Endodermal cell (in vitro differentiated cells): ENCODE data around the gene HOXA4. TPM values are rescaled to one million over a fixed set of nuclear protein-coding genes. Genes with fewer than 3 reads are reported as not detected.

Source experiments
- DNase-seq: peaks from one replicate; pipeline ENCODE4 v3.0.0-alpha.2; 2017
- H3K27ac ChIP-seq: 2 replicates; pipeline ENCODE4 v1.5.1; 2013; ENCODE audit warnings: mild to moderate bottlenecking, low read depth, low read length, moderate library complexity
- H3K27me3 ChIP-seq: 2 replicates; pipeline ENCODE4 v1.6.1; 2013; ENCODE audit warnings: mild to moderate bottlenecking, low read length, moderate library complexity; ENCODE audit not compliant: insufficient read depth, control insufficient read depth, poor library complexity, severe bottlenecking
- H3K36me3 ChIP-seq: 2 replicates; pipeline ENCODE4 v1.7.0; 2013; ENCODE audit warnings: mild to moderate bottlenecking, low read length, moderate library complexity; ENCODE audit not compliant: control insufficient read depth, insufficient read depth
- H3K4me1 ChIP-seq: one replicate; pipeline ENCODE4 v1.7.0; 2013; ENCODE audit warnings: low read length; ENCODE audit not compliant: control insufficient read depth, insufficient read depth
- H3K4me3 ChIP-seq: 2 replicates; pipeline ENCODE4 v1.5.1; 2013; ENCODE audit warnings: mild to moderate bottlenecking, low read length, moderate library complexity
- H3K9ac ChIP-seq: 2 replicates; pipeline ENCODE4 v1.6.1; 2013; ENCODE audit warnings: mild to moderate bottlenecking, low read length, moderate library complexity; ENCODE audit not compliant: poor library complexity, severe bottlenecking; ENCODE audit errors: extremely low read depth
- H3K9me3 ChIP-seq: 2 replicates; pipeline ENCODE4 v1.6.1; 2013; ENCODE audit warnings: mild to moderate bottlenecking, low read length, moderate library complexity; ENCODE audit not compliant: control insufficient read depth
- H3K27ac Mint-ChIP-seq: 2 replicates; pipeline ENCODE4 v1.8.0; 2020; ENCODE audit warnings: mixed read lengths
- H3K27me3 Mint-ChIP-seq: 2 replicates; pipeline ENCODE4 v1.8.0; 2021; ENCODE audit warnings: mild to moderate bottlenecking, mixed read lengths; ENCODE audit not compliant: insufficient read depth
- H3K36me3 Mint-ChIP-seq: 2 replicates; pipeline ENCODE4 v1.8.0; 2020; ENCODE audit warnings: low read depth, mixed read lengths
- H3K4me1 Mint-ChIP-seq: 2 replicates; pipeline ENCODE4 v1.8.0; 2020; ENCODE audit warnings: mixed read lengths
- H3K4me3 Mint-ChIP-seq: 2 replicates; pipeline ENCODE4 v1.8.0; 2020; ENCODE audit warnings: mild to moderate bottlenecking, moderate library complexity, mixed read lengths
- H3K9me3 Mint-ChIP-seq: 2 replicates; pipeline ENCODE4 v1.8.0; 2020; ENCODE audit warnings: mild to moderate bottlenecking, mixed read lengths
- WGBS, 2 experiments: methylation state at CpG; one replicate each; pipeline versions ENCODE4 v1.1.5 to v1.1.7; 2013; ENCODE audit warnings: missing lambda C conversion rate in 2 of 2, mixed read lengths in 1 of 2; ENCODE audit not compliant: insufficient coverage in 1 of 2, insufficient read length in 1 of 2; 5-methylcytosine and 5-hydroxymethylcytosine counted together
- total RNA-seq, 2 donors: library from RNA; stranded (reverse); fragmentation: NEBNext Ultra II Directional in 1 of 2; extraction: Animal tissue kit (Norgen Biotek cat#: 25700) in 1 of 2; gene quantifications; 2 replicates in 1 of 2; 3 replicates in 1 of 2; pipeline ENCODE4 v1.2.1, GENCODE V29; 2021
- TF ChIP-seq, protein P1 (sequence below): fragments of 200-600 bp; sonication (generic); conservative IDR thresholded peaks from 2 replicates; pipeline ENCODE4 v1.5.0; 2021; ENCODE audit warnings: antibody characterized with exemption, mild to moderate bottlenecking

Gene HOXA4
- total RNA-seq, 2 donors from 2014 or later: not detected

DNA sequence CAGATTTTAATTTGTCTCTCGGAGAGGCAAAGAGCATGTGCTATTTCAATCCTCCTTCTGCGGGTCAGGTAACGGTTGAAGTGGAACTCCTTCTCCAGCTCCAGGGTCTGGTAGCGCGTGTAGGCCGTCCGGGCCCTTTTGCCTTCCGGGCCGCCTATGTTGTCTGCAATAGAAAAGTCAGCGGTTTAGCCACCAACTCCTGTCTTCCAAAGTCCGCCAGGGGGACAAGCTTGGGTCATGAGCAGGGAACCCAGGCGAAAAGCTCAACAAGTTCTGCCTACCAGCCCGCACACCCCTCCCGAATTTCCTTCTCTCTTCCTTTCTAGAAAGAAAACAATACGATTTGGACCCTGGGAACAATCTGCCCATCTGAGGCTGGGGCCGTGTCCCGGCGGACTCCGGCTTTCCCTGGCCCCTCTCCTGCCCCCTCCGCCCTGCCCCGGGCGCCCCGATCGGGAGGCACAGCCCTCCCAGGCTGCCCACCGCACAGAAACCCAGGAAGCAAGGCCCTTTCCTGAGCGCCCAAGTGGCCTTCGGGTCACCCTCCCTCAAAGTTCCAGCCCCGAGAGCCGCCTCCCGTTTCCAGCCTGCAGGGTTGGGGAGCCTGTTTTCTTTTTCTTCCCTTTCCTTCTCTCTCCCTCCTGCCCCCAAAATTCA is 11.5 kb upstream of the HOXA4 start:
- TF ChIP-seq, protein P1, sequence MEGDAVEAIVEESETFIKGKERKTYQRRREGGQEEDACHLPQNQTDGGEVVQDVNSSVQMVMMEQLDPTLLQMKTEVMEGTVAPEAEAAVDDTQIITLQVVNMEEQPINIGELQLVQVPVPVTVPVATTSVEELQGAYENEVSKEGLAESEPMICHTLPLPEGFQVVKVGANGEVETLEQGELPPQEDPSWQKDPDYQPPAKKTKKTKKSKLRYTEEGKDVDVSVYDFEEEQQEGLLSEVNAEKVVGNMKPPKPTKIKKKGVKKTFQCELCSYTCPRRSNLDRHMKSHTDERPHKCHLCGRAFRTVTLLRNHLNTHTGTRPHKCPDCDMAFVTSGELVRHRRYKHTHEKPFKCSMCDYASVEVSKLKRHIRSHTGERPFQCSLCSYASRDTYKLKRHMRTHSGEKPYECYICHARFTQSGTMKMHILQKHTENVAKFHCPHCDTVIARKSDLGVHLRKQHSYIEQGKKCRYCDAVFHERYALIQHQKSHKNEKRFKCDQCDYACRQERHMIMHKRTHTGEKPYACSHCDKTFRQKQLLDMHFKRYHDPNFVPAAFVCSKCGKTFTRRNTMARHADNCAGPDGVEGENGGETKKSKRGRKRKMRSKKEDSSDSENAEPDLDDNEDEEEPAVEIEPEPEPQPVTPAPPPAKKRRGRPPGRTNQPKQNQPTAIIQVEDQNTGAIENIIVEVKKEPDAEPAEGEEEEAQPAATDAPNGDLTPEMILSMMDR: peak; percentile 64
- peaks cover 100% of the 10 kb centered on the region for H3K27me3 ChIP-seq
- H3K36me3 ChIP-seq: no peaks in the 10 kb centered on the region
- H3K9ac ChIP-seq: no peak overlapping the region
- WGBS, 2 experiments: 2 to 6% methylated on average over 13 to 30 of the region's 30 CpGs
- peak overlapping the region; percentile 54 for H3K4me3 Mint-ChIP-seq
- H3K36me3 Mint-ChIP-seq: no peaks in the 10 kb centered on the region
- peak; percentile 81 for DNase-seq
- no peak overlapping the region for H3K27ac Mint-ChIP-seq
- H3K9me3 Mint-ChIP-seq: peaks cover 10% of the 10 kb centered on the region
- peaks cover 11% of the 10 kb centered on the region for H3K9me3 ChIP-seq
- H3K4me1 Mint-ChIP-seq: peaks cover 11% of the 10 kb centered on the region
- H3K27me3 Mint-ChIP-seq: peaks cover 100% of the 10 kb centered on the region
- no peaks in the 10 kb centered on the region for H3K4me1 ChIP-seq
- H3K27ac ChIP-seq: no peak overlapping the region
- H3K4me3 ChIP-seq: peak overlapping the region; percentile 86

DNA sequence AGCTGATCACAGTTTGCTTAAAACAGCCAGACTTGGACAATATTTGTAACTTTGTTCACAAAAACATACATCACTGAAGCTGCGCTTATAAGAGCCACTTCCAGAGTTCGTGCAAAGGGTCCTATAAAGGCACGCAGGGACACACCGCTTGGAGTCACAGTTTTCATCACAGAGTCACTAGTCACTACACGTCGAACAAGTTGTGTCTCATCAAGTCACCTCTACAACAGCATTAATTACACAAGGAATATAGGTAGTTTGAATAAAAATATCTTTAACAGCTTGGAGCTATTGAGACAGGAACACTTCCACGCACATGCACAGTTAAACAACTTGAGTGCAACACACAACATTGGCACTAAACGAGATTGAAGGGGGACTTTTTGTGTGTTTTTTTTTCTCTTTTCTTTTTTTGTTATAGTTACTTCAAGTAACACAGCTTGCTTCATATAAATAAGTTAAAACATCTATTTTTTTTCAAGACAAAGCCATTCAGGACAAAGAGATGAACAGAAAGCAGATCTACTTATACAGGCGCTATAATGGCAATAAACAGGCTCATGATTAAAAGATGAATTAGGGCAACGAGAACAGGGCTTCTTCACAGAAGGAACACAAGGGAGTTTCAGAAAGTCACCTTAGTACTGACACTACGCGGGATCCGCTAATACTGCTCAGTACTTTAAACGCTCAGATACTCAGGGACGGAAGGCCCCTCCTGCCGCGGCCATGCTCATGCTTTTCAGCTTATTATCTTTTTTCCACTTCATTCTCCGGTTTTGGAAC is 10.8 kb upstream of the HOXA4 start:
- no peak overlapping the region for H3K27ac Mint-ChIP-seq
- no peaks in the 10 kb centered on the region for H3K36me3 ChIP-seq
- no peak overlapping the region for H3K27ac ChIP-seq
- no peak overlapping the region for H3K4me3 Mint-ChIP-seq
- H3K36me3 Mint-ChIP-seq: no peaks in the 10 kb centered on the region
- H3K27me3 ChIP-seq: peaks cover 100% of the 10 kb centered on the region
- H3K9me3 Mint-ChIP-seq: peaks cover 6% of the 10 kb centered on the region
- no peak overlapping the region for H3K4me3 ChIP-seq
- H3K4me1 ChIP-seq: no peaks in the 10 kb centered on the region
- WGBS, 2 experiments: 37 to 48% methylated on average over 13 to 18 of the region's 18 CpGs
- H3K4me1 Mint-ChIP-seq: peaks cover 11% of the 10 kb centered on the region
- H3K9ac ChIP-seq: no peak overlapping the region
- peaks cover 3% of the 10 kb centered on the region for H3K9me3 ChIP-seq
- H3K27me3 Mint-ChIP-seq: peaks cover 100% of the 10 kb centered on the region
- TF ChIP-seq, protein P1: no peak
- no peak for DNase-seq

DNA sequence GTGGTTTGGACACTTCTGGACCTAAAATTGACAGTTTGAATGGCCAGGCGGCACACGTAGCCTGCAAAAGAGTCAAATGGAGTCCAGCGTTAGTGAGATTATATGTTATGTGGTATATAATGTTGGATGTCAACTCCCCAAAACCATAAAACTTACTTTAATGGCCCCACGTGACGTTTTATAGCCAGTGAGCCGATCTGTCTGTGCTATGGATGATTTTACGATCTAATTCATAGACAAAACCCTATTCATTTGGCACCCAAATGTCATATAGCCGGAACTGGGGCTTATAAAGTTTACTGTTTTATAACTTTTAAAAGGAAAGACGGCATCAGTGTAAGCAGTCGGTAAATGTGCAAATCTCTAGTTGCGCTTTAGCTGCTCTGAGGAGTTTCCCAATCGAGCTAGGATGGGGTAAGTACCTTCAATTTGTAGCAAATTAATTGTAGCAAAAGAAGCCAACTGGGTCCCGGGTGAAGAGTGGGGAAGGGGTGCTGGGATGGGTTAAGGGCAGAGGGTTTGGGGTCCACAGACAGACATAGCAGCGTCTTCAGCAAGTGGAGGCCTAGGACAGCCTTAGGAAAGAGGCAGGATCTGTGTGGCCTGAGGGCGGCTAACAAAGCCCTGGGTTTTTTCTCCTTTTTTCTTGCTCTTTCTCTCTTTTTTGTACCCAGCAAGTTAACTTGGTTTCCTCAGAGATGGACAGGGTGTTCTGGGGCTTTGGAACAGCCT is 9.7 kb upstream of the HOXA4 start:
- no peak overlapping the region for H3K4me3 Mint-ChIP-seq
- Histone ChIP-seq H3K9me3 (peaks cover 3% of the 10 kb centered on the region), H3K36me3 (no peaks in the 10 kb centered on the region), H3K27ac (no peak overlapping the region), H3K27me3 (peaks cover 100% of the 10 kb centered on the region), H3K4me3 (no peak overlapping the region), H3K4me1 (no peaks in the 10 kb centered on the region), H3K9ac (no peak overlapping the region)
- H3K36me3 Mint-ChIP-seq: no peaks in the 10 kb centered on the region
- WGBS, 2 experiments: 32 to 43% methylated on average over 9 to 15 of the region's 15 CpGs
- peaks cover 11% of the 10 kb centered on the region for H3K4me1 Mint-ChIP-seq
- TF ChIP-seq, protein P1: no peak
- peaks cover 100% of the 10 kb centered on the region for H3K27me3 Mint-ChIP-seq
- H3K27ac Mint-ChIP-seq: no peak overlapping the region
- peaks cover 4% of the 10 kb centered on the region for H3K9me3 Mint-ChIP-seq
- DNase-seq: no peak
